ENCODE results near the gene CRADD. TPM values are rescaled to one million over a fixed set of nuclear protein-coding genes. Genes with fewer than 3 reads are reported as not detected.

Gene CRADD
- total and polyA plus RNA-seq, 4 donors, result 16.9 to 33.4 (median 20.0) TPM

DNA sequence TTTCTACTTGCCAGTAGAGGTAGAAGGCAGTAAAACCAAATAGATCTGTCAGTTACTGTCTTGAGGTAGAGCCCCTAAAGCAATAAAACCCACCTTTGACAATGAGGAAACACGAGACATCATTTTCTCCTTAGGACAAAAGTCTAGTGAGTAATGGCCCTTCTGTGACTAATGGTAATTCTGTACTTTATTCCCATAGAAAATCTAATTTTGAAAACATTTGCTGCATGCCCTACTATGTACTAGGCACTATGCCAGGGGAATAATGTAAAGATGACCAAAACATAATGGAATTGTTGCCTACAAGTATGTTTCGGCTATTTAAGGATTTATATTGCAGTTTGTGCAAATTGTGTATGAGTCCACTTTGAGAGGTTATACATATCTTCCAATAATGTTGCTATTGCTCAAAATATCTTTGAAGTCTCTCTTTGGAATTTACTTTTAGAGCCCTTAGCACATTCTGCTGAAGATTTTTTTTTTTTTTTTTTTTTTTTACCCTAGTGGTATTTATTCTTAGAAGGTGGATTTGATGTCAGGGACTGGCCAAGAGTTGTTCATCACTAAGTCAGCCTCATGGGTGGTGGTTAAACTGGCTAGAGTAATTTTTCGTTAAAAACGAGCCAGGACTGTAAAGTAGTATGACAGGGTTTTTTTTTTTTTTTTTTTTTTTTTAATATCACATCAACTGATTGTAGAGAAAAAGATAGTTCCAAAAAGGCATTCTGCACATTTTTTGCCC lies 109.7 kb downstream of the CRADD start:
- intact Hi-C loops (cut with DNase I), result loop anchor here in 1 of 2 donors (5.0 kb wide), 2 partner anchors 130 to 180 kb away; no protein-coding TSS in a partner anchor
- WGBS, 2 donors, result 75 to 80% methylated on average over 4 of the region's 4 CpGs
- ATAC-seq (ENCODE audit: low FRiP score), result no peak

DNA sequence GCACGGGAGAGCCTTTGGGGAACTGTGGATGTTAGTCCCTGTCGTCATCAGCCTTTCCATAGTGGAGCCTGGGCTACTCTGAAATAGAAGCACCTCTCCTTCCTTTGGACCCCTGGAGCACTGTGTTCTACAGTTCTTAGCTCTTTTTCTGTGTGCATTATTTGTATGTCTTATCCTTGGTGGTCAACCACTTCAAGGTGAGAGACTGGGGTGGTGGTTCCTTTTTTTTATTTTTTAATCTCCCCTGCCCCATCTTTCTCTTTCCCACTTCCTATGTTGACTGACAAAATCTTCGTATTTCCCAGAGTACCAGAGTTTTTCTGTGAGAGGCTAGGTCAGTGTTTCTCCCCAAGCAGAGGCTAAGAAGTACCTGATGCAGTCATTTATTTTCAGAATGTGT lies 111.7 kb downstream of the CRADD start:
- intact Hi-C loops (cut with DNase I), result loop anchor here in 1 of 2 donors (5.0 kb wide), 2 partner anchors 128 to 178 kb away; no protein-coding TSS in a partner anchor
- 96 to 99% methylated on average over 3 of the region's 3 CpGs for WGBS, 2 donors
- no peaks in the 10 kb centered on the region for H3K27me3 ChIP-seq (ENCODE audit: control insufficient read depth in 1 of 2, insufficient read depth in 2 of 2, low read length in 1 of 2)
- no peaks in the 10 kb centered on the region for H3K9me3 ChIP-seq (ENCODE audit: control insufficient read depth, low read length)
- DNase-seq (no peak), ATAC-seq (ENCODE audit: low FRiP score) (no peak)
- no peak overlapping the region for H3K27ac ChIP-seq (ENCODE audit: low read depth in 1 of 2, low read length in 2 of 2)
- peaks cover 2 to 6% of the 10 kb centered on the region in 2 donors for H3K4me1 ChIP-seq (ENCODE audit: control insufficient read depth in 1 of 2, insufficient read depth in 2 of 2, low read length in 2 of 2)
- H3K36me3 ChIP-seq (ENCODE audit: control insufficient read depth in 1 of 2, insufficient read depth in 2 of 2, low read length in 1 of 2), result no peaks in the 10 kb centered on the region
- H3K4me3 ChIP-seq (ENCODE audit: low read length in 2 of 2), result no peak overlapping the region

More for the DNA sequence above, 109.7 kb downstream of the CRADD start:
- no peak for DNase-seq
- Histone ChIP-seq H3K4me3 (ENCODE audit: low read length in 2 of 2) (no peak overlapping the region), H3K36me3 (ENCODE audit: control insufficient read depth in 1 of 2, insufficient read depth in 2 of 2, low read length in 1 of 2) (no peaks in the 10 kb centered on the region), H3K27me3 (ENCODE audit: control insufficient read depth in 1 of 2, insufficient read depth in 2 of 2, low read length in 1 of 2) (no peaks in the 10 kb centered on the region), H3K9me3 (ENCODE audit: control insufficient read depth, low read length) (no peaks in the 10 kb centered on the region), H3K4me1 (ENCODE audit: control insufficient read depth in 1 of 2, insufficient read depth in 2 of 2, low read length in 2 of 2) (peaks cover 0 to 9% of the 10 kb centered on the region in 2 donors), H3K27ac (ENCODE audit: low read depth in 1 of 2, low read length in 2 of 2) (no peak overlapping the region)

- no peak overlapping the region for H3K27ac ChIP-seq (ENCODE audit: low read depth in 1 of 2, low read length in 2 of 2)
- no peaks in the 10 kb centered on the region for H3K27me3 ChIP-seq (ENCODE audit: control insufficient read depth in 1 of 2, insufficient read depth in 2 of 2, low read length in 1 of 2)
- DNase-seq (no peak), ATAC-seq (ENCODE audit: low FRiP score) (no peak)
- no peaks in the 10 kb centered on the region for H3K36me3 ChIP-seq (ENCODE audit: control insufficient read depth in 1 of 2, insufficient read depth in 2 of 2, low read length in 1 of 2)
- intact Hi-C loops (cut with DNase I), result loop anchor here in 1 of 2 donors (5.0 kb wide), 2 partner anchors 128 to 178 kb away; no protein-coding TSS in a partner anchor
- H3K4me1 ChIP-seq (ENCODE audit: control insufficient read depth in 1 of 2, insufficient read depth in 2 of 2, low read length in 2 of 2), result peaks cover 1 to 3% of the 10 kb centered on the region in 2 donors
- WGBS, 2 donors, result 81 to 88% methylated on average over 1 of the region's 1 CpG
- H3K9me3 ChIP-seq (ENCODE audit: control insufficient read depth, low read length), result no peaks in the 10 kb centered on the region
- no peak overlapping the region for H3K4me3 ChIP-seq (ENCODE audit: low read length in 2 of 2)
Observed at GRCh38 chr12:93789767-93790166, 112.6 kb downstream of the CRADD start.

GRCh38 chr12:93790472-93791152 lies 113.4 kb downstream of the CRADD start:
- H3K36me3 ChIP-seq (ENCODE audit: control insufficient read depth in 1 of 2, insufficient read depth in 2 of 2, low read length in 1 of 2), result no peaks in the 10 kb centered on the region
- H3K27me3 ChIP-seq (ENCODE audit: control insufficient read depth in 1 of 2, insufficient read depth in 2 of 2, low read length in 1 of 2), result no peaks in the 10 kb centered on the region
- no peaks in the 10 kb centered on the region for H3K9me3 ChIP-seq (ENCODE audit: control insufficient read depth, low read length)
- peaks cover 1 to 3% of the 10 kb centered on the region in 2 donors for H3K4me1 ChIP-seq (ENCODE audit: control insufficient read depth in 1 of 2, insufficient read depth in 2 of 2, low read length in 2 of 2)
- ATAC-seq (ENCODE audit: low FRiP score) (no peak), DNase-seq (no peak)
- no peak overlapping the region for H3K27ac ChIP-seq (ENCODE audit: low read depth in 1 of 2, low read length in 2 of 2)
- intact Hi-C loops (cut with DNase I), result no loop called here
- 83 to 88% methylated on average over 5 of the region's 5 CpGs for WGBS, 2 donors
- no peak overlapping the region for H3K4me3 ChIP-seq (ENCODE audit: low read length in 2 of 2)

- intact Hi-C loops (cut with DNase I), result no loop called here
- no peak overlapping the region for H3K4me3 ChIP-seq (ENCODE audit: low read length in 2 of 2)
- no peak overlapping the region for H3K27ac ChIP-seq (ENCODE audit: low read depth in 1 of 2, low read length in 2 of 2)
- DNase-seq (no peak), ATAC-seq (ENCODE audit: low FRiP score) (no peak)
- no peaks in the 10 kb centered on the region for H3K9me3 ChIP-seq (ENCODE audit: control insufficient read depth, low read length)
- H3K4me1 ChIP-seq (ENCODE audit: control insufficient read depth in 1 of 2, insufficient read depth in 2 of 2, low read length in 2 of 2), result peaks cover 0 to 3% of the 10 kb centered on the region in 2 donors
- H3K36me3 ChIP-seq (ENCODE audit: control insufficient read depth in 1 of 2, insufficient read depth in 2 of 2, low read length in 1 of 2), result no peaks in the 10 kb centered on the region
- 97 to 98% methylated on average over 3 of the region's 3 CpGs for WGBS, 2 donors
- no peaks in the 10 kb centered on the region for H3K27me3 ChIP-seq (ENCODE audit: control insufficient read depth in 1 of 2, insufficient read depth in 2 of 2, low read length in 1 of 2)
Observed at GRCh38 chr12:93793007-93793406, 115.8 kb downstream of the CRADD start.

GRCh38 chr12:93793983-93794382 lies 116.8 kb downstream of the CRADD start:
- no peak overlapping the region for H3K4me3 ChIP-seq (ENCODE audit: low read length in 2 of 2)
- peaks cover 0 to 3% of the 10 kb centered on the region in 2 donors for H3K4me1 ChIP-seq (ENCODE audit: control insufficient read depth in 1 of 2, insufficient read depth in 2 of 2, low read length in 2 of 2)
- intact Hi-C loops (cut with DNase I), result no loop called here
- DNase-seq (no peak), ATAC-seq (ENCODE audit: low FRiP score) (no peak)
- H3K27me3 ChIP-seq (ENCODE audit: control insufficient read depth in 1 of 2, insufficient read depth in 2 of 2, low read length in 1 of 2), result no peaks in the 10 kb centered on the region
- H3K36me3 ChIP-seq (ENCODE audit: control insufficient read depth in 1 of 2, insufficient read depth in 2 of 2, low read length in 1 of 2), result no peaks in the 10 kb centered on the region
- no peaks in the 10 kb centered on the region for H3K9me3 ChIP-seq (ENCODE audit: control insufficient read depth, low read length)
- H3K27ac ChIP-seq (ENCODE audit: low read depth in 1 of 2, low read length in 2 of 2), result no peak overlapping the region

DNA sequence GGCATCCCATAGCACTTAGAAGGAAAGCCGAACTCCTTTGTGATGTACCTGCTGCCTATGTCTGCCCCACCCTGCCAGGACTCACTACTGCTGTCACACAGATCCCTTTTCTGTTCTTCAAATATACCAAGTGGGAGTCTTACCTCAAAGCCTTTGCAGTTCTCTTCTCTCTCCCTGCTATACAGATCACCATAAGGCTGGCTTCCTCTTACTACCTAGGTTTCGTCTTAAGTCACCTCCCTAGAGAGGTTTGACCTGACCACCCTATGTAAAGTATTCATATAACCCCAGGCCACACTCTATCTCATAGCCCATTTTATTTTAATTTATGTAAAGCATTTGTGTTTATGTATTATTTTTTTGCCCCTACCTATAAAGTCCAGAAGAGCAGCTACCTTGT lies 117.6 kb downstream of the CRADD start:
- ATAC-seq (ENCODE audit: low FRiP score) (no peak), DNase-seq (no peak)
- Histone ChIP-seq H3K27ac (ENCODE audit: low read depth in 1 of 2, low read length in 2 of 2) (no peak overlapping the region), H3K4me1 (ENCODE audit: control insufficient read depth in 1 of 2, insufficient read depth in 2 of 2, low read length in 2 of 2) (peaks cover 0 to 3% of the 10 kb centered on the region in 2 donors), H3K4me3 (ENCODE audit: low read length in 2 of 2) (no peak overlapping the region), H3K27me3 (ENCODE audit: control insufficient read depth in 1 of 2, insufficient read depth in 2 of 2, low read length in 1 of 2) (no peaks in the 10 kb centered on the region), H3K9me3 (ENCODE audit: control insufficient read depth, low read length) (no peaks in the 10 kb centered on the region), H3K36me3 (ENCODE audit: control insufficient read depth in 1 of 2, insufficient read depth in 2 of 2, low read length in 1 of 2) (no peaks in the 10 kb centered on the region)
- 98% methylated on average over 2 of the region's 2 CpGs for WGBS, 2 donors
- intact Hi-C loops (cut with DNase I), result no loop called here

DNA sequence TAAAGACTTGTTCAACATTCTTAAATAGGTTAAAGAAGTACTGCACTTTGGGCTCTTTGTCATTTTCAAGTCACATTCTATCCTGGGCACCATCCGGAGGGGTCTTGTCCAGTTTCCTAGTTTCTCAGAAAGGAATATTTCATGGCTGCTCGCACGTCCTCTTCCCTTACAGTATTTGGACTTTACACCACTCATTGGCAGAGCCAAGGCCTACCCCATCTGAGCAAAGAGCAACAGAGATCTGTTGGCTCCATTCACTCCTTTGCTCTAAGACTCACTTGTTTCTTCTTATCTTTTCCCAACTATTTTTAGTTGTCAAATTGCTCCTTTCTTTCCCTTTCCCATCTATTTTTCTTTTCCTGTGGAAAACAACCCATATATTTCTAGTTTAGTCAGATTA lies 118.2 kb downstream of the CRADD start:
- ATAC-seq (ENCODE audit: low FRiP score), result no peak
- Histone ChIP-seq H3K4me1 (ENCODE audit: control insufficient read depth in 1 of 2, insufficient read depth in 2 of 2, low read length in 2 of 2) (peaks cover 0 to 3% of the 10 kb centered on the region in 2 donors), H3K36me3 (ENCODE audit: control insufficient read depth in 1 of 2, insufficient read depth in 2 of 2, low read length in 1 of 2) (no peaks in the 10 kb centered on the region), H3K9me3 (ENCODE audit: control insufficient read depth, low read length) (no peaks in the 10 kb centered on the region), H3K27ac (ENCODE audit: low read depth in 1 of 2, low read length in 2 of 2) (no peak overlapping the region), H3K4me3 (ENCODE audit: low read length in 2 of 2) (no peak overlapping the region), H3K27me3 (ENCODE audit: control insufficient read depth in 1 of 2, insufficient read depth in 2 of 2, low read length in 1 of 2) (no peaks in the 10 kb centered on the region)
- no peak for DNase-seq
- intact Hi-C loops (cut with DNase I), result no loop called here
- WGBS, 2 donors, result 21 to 30% methylated on average over 3 of the region's 3 CpGs

DNA sequence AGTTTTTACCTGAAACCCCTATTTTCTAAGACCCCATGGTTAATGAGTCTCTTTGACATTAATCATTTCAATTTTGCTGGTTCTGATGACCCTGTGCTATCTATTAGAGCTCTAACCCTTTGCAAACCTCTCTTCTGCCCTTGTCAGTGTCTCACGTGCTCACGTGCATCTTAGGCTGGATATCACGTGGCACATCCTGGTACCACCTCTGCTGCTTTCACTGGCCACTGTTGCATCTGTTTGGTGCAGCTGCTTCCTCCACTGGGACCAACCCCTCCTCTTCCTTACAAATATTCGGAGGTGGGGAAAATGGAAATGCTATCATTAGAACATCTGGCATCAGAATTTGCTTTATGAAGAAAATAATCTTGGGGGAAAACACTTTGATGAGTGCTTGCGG lies 119.6 kb downstream of the CRADD start:
- no peak overlapping the region for H3K4me3 ChIP-seq (ENCODE audit: low read length in 2 of 2)
- no peak overlapping the region for H3K27ac ChIP-seq (ENCODE audit: low read depth in 1 of 2, low read length in 2 of 2)
- WGBS, 2 donors, result 92% methylated on average over 5 of the region's 5 CpGs
- no peaks in the 10 kb centered on the region for H3K36me3 ChIP-seq (ENCODE audit: control insufficient read depth in 1 of 2, insufficient read depth in 2 of 2, low read length in 1 of 2)
- no peak for ATAC-seq (ENCODE audit: low FRiP score)
- no peaks in the 10 kb centered on the region for H3K27me3 ChIP-seq (ENCODE audit: control insufficient read depth in 1 of 2, insufficient read depth in 2 of 2, low read length in 1 of 2)
- intact Hi-C loops (cut with DNase I), result no loop called here
- no peak for DNase-seq
- no peaks in the 10 kb centered on the region for H3K9me3 ChIP-seq (ENCODE audit: control insufficient read depth, low read length)
- peaks cover 0 to 3% of the 10 kb centered on the region in 2 donors for H3K4me1 ChIP-seq (ENCODE audit: control insufficient read depth in 1 of 2, insufficient read depth in 2 of 2, low read length in 2 of 2)

Data from aorta (tissue), 5 donors.